Activated CD4-positive, alpha-beta T cell treated with anti-CD3 and anti-CD28 coated beads for 4 hours (primary cell): ENCODE results near the gene CTRL.

Experiments used
- DNase-seq, 2 donors: peaks; one replicate each; pipeline ENCODE4 v3.0.0-alpha.2; 2020

Gene CTRL

DNA sequence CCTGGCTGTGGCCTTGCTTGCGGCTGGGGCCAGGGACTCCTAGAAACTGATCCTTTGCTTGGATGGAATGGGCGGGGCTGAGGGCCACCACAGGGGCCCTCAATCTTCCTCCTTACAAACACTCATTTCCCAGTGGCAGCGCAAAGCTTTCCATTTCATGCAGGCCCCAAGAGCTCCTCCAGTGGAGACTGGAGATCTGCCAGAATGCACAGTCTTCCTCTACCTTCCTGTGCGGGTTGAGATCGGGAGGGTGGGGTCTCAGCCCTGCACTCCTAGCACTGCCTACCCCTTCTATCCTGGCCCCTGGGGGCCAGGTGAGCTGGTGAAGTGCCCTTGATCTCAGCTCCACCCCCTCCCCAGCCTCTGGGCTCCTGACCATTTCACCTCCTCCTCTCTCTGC, 45.3 kb downstream of the CTRL start:
- no peak for DNase-seq

DNA sequence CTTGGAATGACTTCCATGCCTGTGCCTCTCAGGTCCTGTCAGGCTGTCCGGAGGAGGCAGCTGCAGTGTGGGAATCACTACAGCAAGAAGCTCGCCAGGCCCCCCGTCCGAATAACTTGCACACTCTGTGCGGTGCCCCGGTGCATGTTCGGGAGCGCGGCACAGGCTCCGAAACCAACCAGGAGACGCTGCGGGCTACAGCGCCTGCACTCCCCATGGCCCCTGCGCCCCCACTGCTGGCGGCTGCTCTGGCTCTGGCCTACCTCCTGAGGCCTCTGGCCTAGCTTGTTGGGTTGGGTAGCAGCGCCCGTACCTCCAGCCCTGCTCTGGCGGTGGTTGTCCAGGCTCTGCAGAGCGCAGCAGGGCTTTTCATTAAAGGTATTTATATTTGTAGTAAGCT, 45.7 kb downstream of the CTRL start:
- DNase-seq = no peak

DNA sequence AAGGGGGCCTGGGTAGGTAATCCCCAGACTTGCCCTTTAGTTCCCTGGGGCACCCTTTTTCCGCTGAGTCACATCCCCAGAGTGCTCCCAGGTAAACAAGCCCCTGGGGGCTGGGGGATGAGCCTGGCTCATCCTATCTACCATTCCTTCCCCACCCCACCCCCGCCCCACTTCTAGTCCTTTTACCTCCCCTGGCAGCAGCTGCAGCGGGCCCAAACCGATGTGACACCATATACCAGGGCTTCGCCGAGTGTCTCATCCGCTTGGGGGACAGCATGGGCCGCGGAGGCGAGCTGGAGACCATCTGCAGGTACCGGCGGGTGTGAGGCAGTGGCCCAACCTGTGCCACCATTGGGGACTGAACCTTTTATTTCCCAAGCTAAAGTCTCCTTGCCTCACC, 46.1 kb downstream of the CTRL start:
- DNase-seq = no peak

DNA sequence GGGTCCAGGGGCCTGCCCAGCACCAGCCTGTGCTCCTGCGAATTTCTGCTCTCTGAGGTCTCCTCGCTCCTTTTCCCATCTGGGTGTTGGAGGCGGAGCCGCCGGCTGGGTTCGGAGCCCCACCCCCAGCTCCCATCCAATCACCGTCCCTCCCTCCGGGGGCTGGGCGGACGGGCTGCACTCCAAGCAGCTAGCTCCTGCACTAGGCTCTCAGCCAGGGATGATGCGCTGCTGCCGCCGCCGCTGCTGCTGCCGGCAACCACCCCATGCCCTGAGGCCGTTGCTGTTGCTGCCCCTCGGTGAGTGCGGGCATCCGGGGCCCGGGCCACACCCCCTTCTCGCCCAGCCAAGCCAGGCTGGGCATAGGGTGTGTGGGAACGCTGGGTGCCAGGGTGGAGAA, 47.0 kb downstream of the CTRL start, which contains the start of gene NRN1L:
TSS of gene NRN1L (plus strand) at position 202 of the 400 bp plus-strand sequence. CDS start at position 221, 19 bp downstream.
- DNase-seq = no peak

DNA sequence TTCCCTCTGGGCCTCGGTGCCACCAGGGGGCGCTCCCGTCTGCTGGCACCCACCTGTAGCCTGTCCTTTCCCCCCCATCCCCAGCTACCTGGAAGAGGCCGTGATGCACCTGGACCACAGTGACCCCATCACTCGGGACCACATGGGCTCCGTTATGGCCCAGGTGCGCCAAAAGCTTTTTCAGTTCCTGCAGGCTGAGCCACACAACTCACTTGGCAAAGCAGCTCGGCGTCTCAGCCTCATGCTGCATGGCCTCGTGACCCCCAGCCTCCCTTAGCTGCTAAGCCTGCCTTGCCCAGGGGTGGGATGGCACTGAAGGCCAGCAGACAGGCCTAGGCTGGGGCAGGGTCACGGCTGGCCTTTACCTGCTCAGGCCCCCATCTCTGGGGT, 47.8 kb downstream of the CTRL start:
- peak; percentile 71 to 72 for DNase-seq

DNA sequence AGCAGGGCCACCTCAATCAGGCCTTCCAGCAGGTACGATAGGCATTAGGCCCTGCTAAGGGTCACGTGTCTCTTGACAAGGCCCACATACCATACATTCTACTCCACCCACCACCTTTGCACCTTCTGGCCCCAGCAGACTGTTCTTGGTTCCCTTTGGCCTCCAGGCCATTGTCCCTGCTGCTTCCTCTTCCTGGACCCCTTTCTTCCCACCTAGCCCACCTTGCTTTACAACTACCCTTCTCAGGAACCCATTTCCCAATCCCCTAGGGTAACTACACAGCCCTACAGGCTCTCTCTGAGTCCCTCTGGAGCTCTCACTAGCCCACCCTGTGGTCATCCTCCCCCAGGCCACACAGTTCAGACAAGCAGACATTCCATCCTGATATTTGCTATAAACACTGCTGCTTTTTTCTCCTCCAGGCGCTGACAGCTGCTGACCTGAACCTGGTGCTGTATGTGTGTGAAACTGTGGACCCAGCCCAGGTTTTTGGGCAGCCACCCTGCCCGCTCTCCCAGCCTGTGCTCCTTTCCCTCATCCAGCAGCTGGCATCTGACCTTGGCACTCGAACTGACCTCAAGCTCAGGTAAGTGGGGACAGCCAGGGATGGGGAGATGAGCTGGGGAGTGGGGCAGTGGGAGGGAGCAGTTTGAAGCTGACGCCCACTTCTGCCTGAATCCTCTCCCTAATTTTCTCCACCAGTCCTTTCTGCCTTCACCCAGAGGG, 48.4 kb downstream of the CTRL start:
- DNase-seq = no peak

DNA sequence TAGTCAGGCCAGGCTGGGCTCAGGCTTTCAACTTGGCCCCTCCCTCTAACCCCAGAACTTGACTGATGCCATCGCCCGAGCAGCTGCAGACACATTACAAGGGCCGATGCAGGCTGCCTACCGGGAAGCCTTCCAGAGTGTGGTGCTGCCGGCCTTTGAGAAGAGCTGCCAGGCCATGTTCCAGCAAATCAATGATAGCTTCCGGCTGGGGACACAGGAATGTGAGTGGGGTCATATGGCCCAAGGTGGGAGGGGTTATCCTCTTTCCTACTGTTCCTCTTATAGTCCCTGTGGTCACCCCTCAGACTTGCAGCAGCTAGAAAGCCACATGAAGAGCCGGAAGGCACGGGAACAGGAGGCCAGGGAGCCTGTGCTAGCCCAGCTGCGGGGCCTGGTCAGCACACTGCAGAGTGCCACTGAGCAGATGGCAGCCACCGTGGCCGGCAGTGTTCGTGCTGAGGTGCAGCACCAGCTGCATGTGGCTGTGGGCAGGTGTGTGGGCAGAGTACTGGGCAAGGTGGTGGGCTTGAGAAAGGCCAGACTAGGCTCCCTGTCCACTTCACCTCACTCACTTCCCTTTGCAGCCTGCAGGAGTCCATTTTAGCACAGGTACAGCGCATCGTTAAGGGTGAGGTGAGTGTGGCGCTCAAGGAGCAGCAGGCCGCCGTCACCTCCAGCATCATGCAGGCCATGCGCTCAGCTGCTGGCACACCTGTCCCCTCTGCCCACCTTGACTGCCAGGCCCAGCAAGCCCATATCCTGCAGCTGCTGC, 49.1 kb downstream of the CTRL start:
- no peak for DNase-seq

DNA sequence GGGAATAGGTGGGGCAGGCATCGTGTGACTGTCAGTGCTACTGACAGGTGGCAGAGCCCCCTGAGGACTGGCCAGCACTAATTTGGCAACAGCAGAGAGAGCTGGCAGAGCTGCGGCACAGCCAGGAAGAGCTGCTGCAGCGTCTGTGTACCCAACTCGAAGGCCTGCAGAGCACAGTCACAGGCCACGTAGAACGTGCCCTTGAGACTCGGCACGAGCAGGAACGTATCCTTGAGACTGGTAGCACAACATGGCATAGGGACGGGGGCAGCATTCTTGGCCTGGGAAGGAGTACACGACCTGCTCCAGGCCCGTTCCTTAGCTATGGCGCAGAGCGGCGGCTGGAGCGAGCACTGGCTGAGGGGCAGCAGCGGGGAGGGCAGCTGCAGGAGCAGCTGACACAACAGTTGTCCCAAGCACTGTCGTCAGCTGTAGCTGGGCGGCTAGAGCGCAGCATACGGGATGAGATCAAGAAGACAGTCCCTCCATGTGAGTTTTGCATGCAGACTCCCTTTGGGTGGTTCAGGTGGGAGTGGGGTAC, 50.0 kb downstream of the CTRL start:
- DNase-seq = no peak

DNA sequence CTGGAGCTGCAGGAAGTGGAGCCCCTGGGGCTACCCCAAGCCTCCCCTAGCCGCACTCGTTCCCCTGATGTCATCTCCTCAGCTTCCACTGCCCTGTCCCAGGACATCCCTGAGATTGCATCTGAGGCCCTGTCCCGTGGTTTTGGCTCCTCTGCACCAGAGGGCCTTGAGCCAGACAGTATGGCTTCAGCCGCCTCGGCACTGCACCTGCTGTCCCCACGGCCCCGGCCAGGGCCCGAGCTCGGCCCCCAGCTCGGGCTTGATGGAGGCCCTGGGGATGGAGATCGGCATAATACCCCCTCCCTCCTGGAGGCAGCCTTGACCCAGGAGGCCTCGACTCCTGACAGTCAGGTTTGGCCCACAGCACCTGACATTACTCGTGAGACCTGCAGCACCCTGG, 51.1 kb downstream of the CTRL start:
- no peak for DNase-seq

DNA sequence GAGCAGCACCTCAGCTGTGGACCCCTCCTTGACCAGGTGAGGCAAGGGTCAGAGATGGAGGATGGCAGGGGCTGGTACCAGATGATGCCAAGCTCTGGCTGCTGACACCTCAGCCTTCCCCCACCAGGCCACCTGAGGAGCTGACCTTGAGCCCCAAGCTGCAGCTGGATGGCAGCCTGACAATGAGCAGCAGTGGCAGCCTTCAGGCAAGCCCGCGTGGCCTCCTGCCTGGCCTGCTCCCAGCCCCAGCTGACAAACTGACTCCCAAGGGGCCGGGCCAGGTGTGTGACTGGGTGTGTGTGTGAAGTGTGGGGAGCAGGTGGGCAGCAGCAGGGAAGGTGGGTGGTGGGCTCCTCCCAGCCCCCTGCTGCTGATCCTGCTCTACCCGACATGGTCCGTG, 51.7 kb downstream of the CTRL start:
- DNase-seq = no peak
